Measurements from ENCODE around the gene SLC26A1.

Gene SLC26A1

DNA sequence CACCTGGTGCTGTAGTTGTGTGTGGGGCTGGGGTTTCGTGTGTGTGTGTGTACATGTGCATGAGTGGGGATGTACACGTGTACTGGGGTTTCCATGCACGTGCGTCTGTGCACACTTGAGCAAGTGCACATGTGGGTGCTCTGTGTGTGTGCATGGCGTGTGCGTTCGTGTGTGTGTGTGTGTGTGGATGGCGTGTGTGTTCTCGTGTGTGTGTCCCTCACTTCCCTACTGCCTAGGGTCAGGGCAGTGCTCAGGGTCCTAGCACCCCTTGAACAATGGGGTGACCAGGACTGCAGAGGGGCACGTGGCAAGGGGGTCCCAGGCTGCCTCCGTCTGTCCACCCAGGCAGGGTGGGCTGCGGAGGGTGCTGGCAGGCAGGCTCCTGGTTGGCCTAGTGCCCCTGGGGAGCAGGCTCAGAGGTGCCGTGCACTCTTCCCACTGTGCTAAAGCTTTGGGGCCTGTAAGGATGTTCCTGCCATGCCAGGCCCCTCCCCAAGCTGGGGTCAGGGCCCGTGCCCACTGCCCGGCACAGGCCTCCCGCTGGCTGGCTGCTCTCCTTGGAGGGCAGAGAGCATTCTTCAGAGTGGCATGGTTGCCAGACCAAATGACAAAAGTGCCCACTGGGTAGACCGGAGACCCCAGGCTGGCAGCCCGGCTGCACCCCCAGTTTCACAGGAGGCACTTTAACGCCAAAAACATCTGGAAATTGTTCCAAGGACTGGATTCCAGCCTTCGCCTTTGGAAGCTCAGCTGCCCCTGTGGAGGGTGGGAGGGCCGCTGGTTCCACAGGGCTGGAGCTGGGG lies 47.3 kb upstream of the SLC26A1 start:
- Histone ChIP-seq H3K27me3 (peaks cover 32% of the 10 kb centered on the region), H3K9me3 (no peaks in the 10 kb centered on the region), H3K4me1 (ENCODE audit: control insufficient read depth in 1 of 2, insufficient read depth in 1 of 2, low read depth in 1 of 2, low read length in 1 of 2) (no peaks in the 10 kb centered on the region), H3K36me3 (no peaks in the 10 kb centered on the region), H3K4me3 (ENCODE audit: low read depth in 1 of 2, low read length in 1 of 2) (no peak overlapping the region), H3K27ac (no peak overlapping the region)
- TF ChIP-seq, protein P1, sequence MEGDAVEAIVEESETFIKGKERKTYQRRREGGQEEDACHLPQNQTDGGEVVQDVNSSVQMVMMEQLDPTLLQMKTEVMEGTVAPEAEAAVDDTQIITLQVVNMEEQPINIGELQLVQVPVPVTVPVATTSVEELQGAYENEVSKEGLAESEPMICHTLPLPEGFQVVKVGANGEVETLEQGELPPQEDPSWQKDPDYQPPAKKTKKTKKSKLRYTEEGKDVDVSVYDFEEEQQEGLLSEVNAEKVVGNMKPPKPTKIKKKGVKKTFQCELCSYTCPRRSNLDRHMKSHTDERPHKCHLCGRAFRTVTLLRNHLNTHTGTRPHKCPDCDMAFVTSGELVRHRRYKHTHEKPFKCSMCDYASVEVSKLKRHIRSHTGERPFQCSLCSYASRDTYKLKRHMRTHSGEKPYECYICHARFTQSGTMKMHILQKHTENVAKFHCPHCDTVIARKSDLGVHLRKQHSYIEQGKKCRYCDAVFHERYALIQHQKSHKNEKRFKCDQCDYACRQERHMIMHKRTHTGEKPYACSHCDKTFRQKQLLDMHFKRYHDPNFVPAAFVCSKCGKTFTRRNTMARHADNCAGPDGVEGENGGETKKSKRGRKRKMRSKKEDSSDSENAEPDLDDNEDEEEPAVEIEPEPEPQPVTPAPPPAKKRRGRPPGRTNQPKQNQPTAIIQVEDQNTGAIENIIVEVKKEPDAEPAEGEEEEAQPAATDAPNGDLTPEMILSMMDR (IDR thresholded peaks at IDR 0.05), result no peak

DNA sequence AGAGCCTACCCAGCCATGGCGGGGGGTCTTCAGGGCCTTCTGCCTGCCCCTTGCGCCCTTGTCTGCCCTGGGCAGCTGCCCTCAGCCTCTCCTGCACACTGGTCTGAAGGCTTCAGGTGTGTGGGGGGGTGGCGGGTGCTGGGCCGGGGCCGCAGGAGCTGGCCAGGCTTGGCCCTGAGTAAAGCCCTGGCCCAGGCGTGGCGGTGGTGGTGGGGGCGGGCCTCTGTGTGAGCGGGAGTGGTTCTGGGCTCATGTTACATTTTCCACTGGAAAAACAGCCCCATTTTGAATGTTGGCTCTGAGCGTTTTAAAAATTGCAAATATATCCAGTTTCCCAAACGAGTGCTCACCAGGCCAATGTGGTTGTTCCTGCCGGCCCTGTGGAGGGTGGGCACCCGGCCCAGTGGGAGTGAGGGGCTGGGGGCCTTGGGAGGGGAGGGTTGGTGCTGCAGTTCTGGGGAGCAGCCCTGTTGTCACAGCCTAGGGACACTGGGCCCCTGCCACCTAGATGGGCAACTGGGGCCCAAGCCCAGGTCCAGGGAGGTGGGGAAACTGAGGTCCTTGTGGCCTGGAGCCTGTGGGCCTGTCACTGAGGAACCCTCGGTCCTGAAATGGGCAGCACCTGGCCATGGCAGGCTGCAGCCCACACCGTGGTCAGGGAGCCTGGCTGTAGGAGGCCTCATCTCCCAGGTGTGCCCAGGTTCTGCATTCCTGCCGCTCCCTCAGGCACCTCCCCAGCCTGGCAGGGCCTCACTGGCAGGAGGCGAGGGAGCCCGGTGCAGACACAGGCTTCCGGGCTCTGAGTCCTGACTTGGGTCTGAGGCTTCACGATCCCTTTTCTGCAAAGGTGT lies 46.5 kb upstream of the SLC26A1 start:
- Histone ChIP-seq H3K36me3 (no peaks in the 10 kb centered on the region), H3K27me3 (peaks cover 23% of the 10 kb centered on the region), H3K9me3 (no peaks in the 10 kb centered on the region), H3K4me3 (ENCODE audit: low read depth in 1 of 2, low read length in 1 of 2) (no peak overlapping the region), H3K27ac (no peak overlapping the region), H3K4me1 (ENCODE audit: control insufficient read depth in 1 of 2, insufficient read depth in 1 of 2, low read depth in 1 of 2, low read length in 1 of 2) (no peaks in the 10 kb centered on the region)
- TF ChIP-seq, protein P1 (IDR thresholded peaks at IDR 0.05), result no peak

DNA sequence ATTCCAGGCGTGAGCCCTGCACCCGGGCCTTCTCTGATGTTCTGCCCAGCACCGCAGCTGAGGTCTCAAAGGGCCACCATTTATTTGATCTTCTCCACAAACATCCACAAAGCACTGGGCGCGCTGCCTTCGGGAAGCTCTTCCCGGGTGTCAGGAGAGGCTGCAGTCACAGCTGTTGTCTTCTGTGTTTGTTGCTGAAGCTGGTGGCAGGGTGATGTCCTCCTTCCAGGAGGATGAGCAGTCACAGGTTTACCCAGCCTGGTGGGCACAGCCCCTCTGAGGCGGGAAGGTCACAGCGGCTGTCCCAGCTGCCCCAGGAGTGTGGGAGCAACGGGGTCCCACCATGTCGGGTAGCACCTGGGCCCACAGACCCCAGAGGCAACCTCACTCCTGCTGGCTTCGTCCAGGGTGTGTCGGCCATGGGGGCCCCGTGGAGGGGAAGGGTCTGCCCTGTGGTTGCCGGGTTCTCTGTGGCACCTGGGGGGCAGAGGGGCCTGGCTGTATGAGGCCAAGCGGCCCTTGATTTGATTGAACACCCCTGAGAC lies 45.8 kb upstream of the SLC26A1 start:
- no peaks in the 10 kb centered on the region for H3K4me1 ChIP-seq (ENCODE audit: control insufficient read depth in 1 of 2, insufficient read depth in 1 of 2, low read depth in 1 of 2, low read length in 1 of 2)
- H3K9me3 ChIP-seq, result no peaks in the 10 kb centered on the region
- no peak overlapping the region for H3K4me3 ChIP-seq (ENCODE audit: low read depth in 1 of 2, low read length in 1 of 2)
- H3K27ac ChIP-seq, result no peak overlapping the region
- H3K27me3 ChIP-seq, result peaks cover 16% of the 10 kb centered on the region
- TF ChIP-seq, protein P1 (IDR thresholded peaks at IDR 0.05), result no peak
- no peaks in the 10 kb centered on the region for H3K36me3 ChIP-seq

DNA sequence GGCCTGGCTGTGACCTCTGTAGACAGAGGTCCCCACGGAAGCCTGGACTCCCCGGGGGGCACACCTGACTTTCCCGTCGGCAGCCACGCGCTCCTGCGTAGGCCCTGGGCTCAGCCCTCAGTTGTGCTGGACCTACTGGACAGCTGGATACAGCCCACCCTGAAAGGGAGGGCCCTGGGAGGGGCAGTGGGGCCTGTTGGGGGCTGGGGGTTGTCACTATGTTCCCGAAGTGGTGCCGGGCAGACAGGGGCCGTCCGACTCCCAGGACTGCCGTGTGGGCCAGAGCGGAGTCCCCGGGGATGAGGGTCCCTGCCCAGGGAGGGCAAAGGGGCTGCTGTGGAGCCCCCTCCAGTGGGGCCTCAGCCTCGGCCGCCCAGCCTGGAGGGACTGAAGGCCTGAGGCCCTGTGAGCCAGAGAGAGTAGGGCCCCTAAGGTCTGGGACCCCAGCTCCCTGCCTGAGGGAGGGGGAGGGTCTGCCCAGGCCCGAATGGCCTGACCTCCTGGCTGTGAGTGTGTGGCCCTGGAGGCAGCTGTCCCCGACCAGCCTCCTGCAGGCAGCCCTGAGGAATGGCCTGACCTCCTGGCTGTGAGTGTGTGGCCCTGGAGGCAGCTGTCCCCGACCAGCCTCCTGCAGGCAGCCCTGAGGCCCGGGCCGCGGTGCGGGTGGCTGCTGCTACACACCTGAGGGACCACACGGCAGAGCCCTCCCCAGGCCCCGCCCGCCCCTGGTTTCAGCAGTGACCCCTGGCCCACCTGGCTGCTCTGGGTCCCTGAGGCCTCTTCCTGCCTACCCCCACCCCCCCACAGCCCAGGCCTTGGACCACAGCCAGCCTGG lies 44.0 kb upstream of the SLC26A1 start:
- Histone ChIP-seq H3K27ac (no peak overlapping the region), H3K27me3 (peaks cover 15% of the 10 kb centered on the region), H3K9me3 (no peaks in the 10 kb centered on the region), H3K4me1 (ENCODE audit: control insufficient read depth in 1 of 2, insufficient read depth in 1 of 2, low read depth in 1 of 2, low read length in 1 of 2) (no peaks in the 10 kb centered on the region), H3K36me3 (no peaks in the 10 kb centered on the region), H3K4me3 (ENCODE audit: low read depth in 1 of 2, low read length in 1 of 2) (no peak overlapping the region)
- TF ChIP-seq, protein P1 (IDR thresholded peaks at IDR 0.05), result no peak

DNA sequence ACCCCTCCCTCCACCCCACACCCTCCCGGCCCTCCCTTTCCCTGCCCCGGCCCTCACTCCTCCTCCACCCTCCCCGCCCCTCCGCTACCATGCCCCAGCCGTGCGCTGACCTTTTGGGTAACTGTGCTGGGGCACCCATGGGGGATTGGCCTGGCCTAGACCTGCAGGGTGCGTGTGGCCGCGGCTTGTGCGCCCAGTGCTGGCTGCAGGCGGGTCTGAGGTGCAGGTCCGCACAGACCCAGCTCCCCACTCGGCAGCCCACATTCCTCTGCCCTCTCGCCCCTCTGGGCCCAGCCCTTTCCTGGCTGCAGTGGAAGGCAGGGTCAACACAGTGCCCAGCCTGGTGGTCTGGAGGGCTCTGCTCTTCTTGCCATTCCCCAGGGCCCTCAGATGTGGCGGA lies 42.9 kb upstream of the SLC26A1 start:
- Histone ChIP-seq H3K4me1 (ENCODE audit: control insufficient read depth in 1 of 2, insufficient read depth in 1 of 2, low read depth in 1 of 2, low read length in 1 of 2) (no peaks in the 10 kb centered on the region), H3K9me3 (no peaks in the 10 kb centered on the region), H3K27ac (no peak overlapping the region), H3K36me3 (no peaks in the 10 kb centered on the region), H3K4me3 (ENCODE audit: low read depth in 1 of 2, low read length in 1 of 2) (no peak overlapping the region), H3K27me3 (peaks cover 19% of the 10 kb centered on the region)
- TF ChIP-seq, protein P1 (IDR thresholded peaks at IDR 0.05), result no peak
